Large intestine (tissue), 12 donors: ENCODE data around the gene GLG1. TPM values are rescaled to one million over a fixed set of nuclear protein-coding genes. Genes with fewer than 3 reads are reported as not detected.
"Not testable (repeated sequence)": the region's sequence is repeated elsewhere in the genome, so short reads cannot be mapped to it uniquely, and the experiment has no call there.

ENCODE experiments used
- DNase-seq, 2 donors: peaks; one replicate each; pipeline versions ENCODE4 v3.0.0 to v3.0.0-alpha.2; 2013
- H3K27ac ChIP-seq: one replicate; pipeline ENCODE4 v1.5.1; 2013; ENCODE audit warnings: low read length
- H3K27me3 ChIP-seq: 2 replicates; pipeline ENCODE4 v1.6.1; 2013; ENCODE audit warnings: low read length; ENCODE audit not compliant: control insufficient read depth, insufficient read depth
- H3K36me3 ChIP-seq: 2 replicates; pipeline ENCODE4 v1.6.1; 2013; ENCODE audit warnings: low read length; ENCODE audit not compliant: control insufficient read depth, insufficient read depth
- H3K4me1 ChIP-seq: one replicate; pipeline ENCODE4 v1.6.1; 2013; ENCODE audit warnings: low read length; ENCODE audit not compliant: control insufficient read depth, insufficient read depth
- H3K4me3 ChIP-seq: one replicate; pipeline ENCODE4 v1.5.1; 2013; ENCODE audit warnings: low read length
- H3K9me3 ChIP-seq: one replicate; pipeline ENCODE4 v1.6.1; 2013; ENCODE audit warnings: mild to moderate bottlenecking, low read depth, low read length, moderate library complexity; ENCODE audit not compliant: control insufficient read depth
- WGBS: methylation state at CpG from one replicate; pipeline ENCODE4 v1.1.5; 2013; ENCODE audit warnings: low lambda C conversion rate; ENCODE audit not compliant: insufficient coverage; 5-methylcytosine and 5-hydroxymethylcytosine counted together
- long read RNA-seq, 11 donors: transcript quantifications; one replicate each; lab custom pipeline, GENCODE V29; 2026
- polyA plus RNA-seq: library from polyadenylated mRNA; unstranded; fragments of 120-200 nt; gene quantifications from one replicate; pipeline ENCODE4 v1.2.1, GENCODE V29; 2013

Gene GLG1
- 87.7 TPM for polyA plus RNA-seq
- long read RNA-seq, donor 1, full-length matches to known transcripts = 7 of 7 reads
- long read RNA-seq, donor 1, partial matches to known transcripts = 0 of 7 reads
- long read RNA-seq, donor 1, other reads (novel, unspliced or antisense) = 0 of 7 reads
- long read RNA-seq, donor 2, full-length matches to known transcripts = 10 of 10 reads
- long read RNA-seq, donor 2, partial matches to known transcripts = 0 of 10 reads
- long read RNA-seq, donor 2, other reads (novel, unspliced or antisense) = 0 of 10 reads
- long read RNA-seq, donor 3 = 0 reads
- long read RNA-seq, donor 4 = 0 reads
- long read RNA-seq, donor 5, full-length matches to known transcripts = 11 of 11 reads
- long read RNA-seq, donor 5, partial matches to known transcripts = 0 of 11 reads
- long read RNA-seq, donor 5, other reads (novel, unspliced or antisense) = 0 of 11 reads
- long read RNA-seq, donor 6, full-length matches to known transcripts = 12 of 17 reads
- long read RNA-seq, donor 6, partial matches to known transcripts = 5 of 17 reads
- long read RNA-seq, donor 6, other reads (novel, unspliced or antisense) = 0 of 17 reads
- long read RNA-seq, donor 7, full-length matches to known transcripts = 12 of 12 reads
- long read RNA-seq, donor 7, partial matches to known transcripts = 0 of 12 reads
- long read RNA-seq, donor 7, other reads (novel, unspliced or antisense) = 0 of 12 reads
- long read RNA-seq, donor 8, full-length matches to known transcripts = 14 of 14 reads
- long read RNA-seq, donor 8, partial matches to known transcripts = 0 of 14 reads
- long read RNA-seq, donor 8, other reads (novel, unspliced or antisense) = 0 of 14 reads
- long read RNA-seq, donor 9, full-length matches to known transcripts = 11 of 11 reads
- long read RNA-seq, donor 9, partial matches to known transcripts = 0 of 11 reads
- long read RNA-seq, donor 9, other reads (novel, unspliced or antisense) = 0 of 11 reads
- long read RNA-seq, donor 10, full-length matches to known transcripts = 11 of 11 reads
- long read RNA-seq, donor 10, partial matches to known transcripts = 0 of 11 reads
- long read RNA-seq, donor 10, other reads (novel, unspliced or antisense) = 0 of 11 reads
- long read RNA-seq, donor 11, full-length matches to known transcripts = 14 of 14 reads
- long read RNA-seq, donor 11, partial matches to known transcripts = 0 of 14 reads
- long read RNA-seq, donor 11, other reads (novel, unspliced or antisense) = 0 of 14 reads

- peak; percentile 91 to 96 for DNase-seq
- Histone ChIP-seq H3K27me3 (no peaks in the 10 kb centered on the region), H3K27ac (peak within 1 kb of the TSS; percentile 99), H3K9me3 (peaks cover 3% of the 10 kb centered on the region), H3K36me3 (no peaks in the 10 kb centered on the region), H3K4me3 (peak within 1 kb of the TSS; percentile 98), H3K4me1 (peaks cover 3% of the 10 kb centered on the region)
- no CpG with 5 or more reads among the region's 77 CpGs for WGBS
These were observed at the start of gene GLG1 for GRCh38 chr16:74606521-74607309. TSS of gene GLG1 (minus strand) at chr16:74607114. CDS start at chr16:74607094, 20 bp downstream.

- Histone ChIP-seq H3K27me3 (no peaks in the 10 kb centered on the region), H3K4me1 (no peaks in the 10 kb centered on the region), H3K36me3 (peaks cover 53% of the 10 kb centered on the region), H3K4me3 (no peak overlapping the region), H3K27ac (no peak overlapping the region), H3K9me3 (no peaks in the 10 kb centered on the region)
- no peak for DNase-seq
- no CpG with 5 or more reads among the region's 3 CpGs for WGBS
These were observed 47.7 kb upstream of the GLG1 start for GRCh38 chr16:74654536-74655050.

GRCh38 chr16:74652883-74653282 lies 46.0 kb upstream of the GLG1 start:
- WGBS = no CpG with 5 or more reads among the region's 2 CpGs
- H3K9me3 ChIP-seq, DNase-seq, H3K4me1 ChIP-seq, H3K27me3 ChIP-seq, H3K27ac ChIP-seq, H3K4me3 ChIP-seq: not testable (repeated sequence)
- peaks cover 46% of the 10 kb centered on the region for H3K36me3 ChIP-seq

- no peak overlapping the region for H3K4me3 ChIP-seq
- 80% methylated on average over 1 of the region's 1 CpG for WGBS
- H3K9me3 ChIP-seq = no peaks in the 10 kb centered on the region
- DNase-seq = no peak
- peaks cover 47% of the 10 kb centered on the region for H3K36me3 ChIP-seq
- no peak overlapping the region for H3K27ac ChIP-seq
- H3K4me1 ChIP-seq = no peaks in the 10 kb centered on the region
- H3K27me3 ChIP-seq = no peaks in the 10 kb centered on the region
These were observed 45.3 kb upstream of the GLG1 start for GRCh38 chr16:74652249-74652648.

- DNase-seq = no peak
- H3K27ac ChIP-seq = no peak overlapping the region
- no peak overlapping the region for H3K4me3 ChIP-seq
- no peaks in the 10 kb centered on the region for H3K4me1 ChIP-seq
- WGBS = no CpG with 5 or more reads among the region's 2 CpGs
- peaks cover 46% of the 10 kb centered on the region for H3K36me3 ChIP-seq
- H3K27me3 ChIP-seq = no peaks in the 10 kb centered on the region
- H3K9me3 ChIP-seq = no peaks in the 10 kb centered on the region
These were observed 44.9 kb upstream of the GLG1 start for GRCh38 chr16:74651841-74652240.

GRCh38 chr16:74650966-74651567 lies 44.2 kb upstream of the GLG1 start:
- no peak for DNase-seq
- Histone ChIP-seq H3K4me1 (no peaks in the 10 kb centered on the region), H3K27ac (no peak overlapping the region), H3K27me3 (no peaks in the 10 kb centered on the region), H3K9me3 (no peaks in the 10 kb centered on the region), H3K4me3 (no peak overlapping the region), H3K36me3 (peaks cover 51% of the 10 kb centered on the region)
- 89% methylated on average over 3 of the region's 6 CpGs for WGBS

- 60% methylated on average over 1 of the region's 1 CpG for WGBS
These were observed 43.1 kb upstream of the GLG1 start for GRCh38 chr16:74649839-74650504.

GRCh38 chr16:74641969-74642368 lies 35.1 kb upstream of the GLG1 start:
- no peak for DNase-seq
- Histone ChIP-seq H3K4me1 (peaks cover 2% of the 10 kb centered on the region), H3K27me3 (no peaks in the 10 kb centered on the region), H3K36me3 (peaks cover 38% of the 10 kb centered on the region), H3K4me3 (no peak overlapping the region), H3K9me3 (no peaks in the 10 kb centered on the region), H3K27ac (no peak overlapping the region)
- 100% methylated on average over 1 of the region's 8 CpGs for WGBS

More at GRCh38 chr16:74649839-74650504, 43.1 kb upstream of the GLG1 start:
- Histone ChIP-seq H3K27ac (no peak overlapping the region), H3K4me3 (no peak overlapping the region), H3K9me3 (no peaks in the 10 kb centered on the region), H3K36me3 (peaks cover 57% of the 10 kb centered on the region), H3K4me1 (no peaks in the 10 kb centered on the region), H3K27me3 (no peaks in the 10 kb centered on the region)
- DNase-seq = no peak
